HepG2 (cell line): ENCODE measurements around the gene FAM118A. TPM values are rescaled to one million over a fixed set of nuclear protein-coding genes. Genes with fewer than 3 reads are reported as not detected.

ENCODE experiments used
- CAMTA2 ChIP-seq: sonication (generic); formaldehyde crosslinking; IDR thresholded peaks from 2 replicates; pipeline ENCODE4 v1.4.0; 2020; ENCODE audit warnings: mild to moderate bottlenecking, missing genetic modification reagents, borderline replicate concordance
- CEBPB ChIP-seq: IDR thresholded peaks from 2 replicates; pipeline ENCODE4 v1.6.1; 2011; ENCODE audit warnings: low read depth, low read length, improper control_type of control experiment, borderline replicate concordance
- ELK4 ChIP-seq: sonication (generic); formaldehyde crosslinking; IDR thresholded peaks from 2 replicates; pipeline ENCODE4 v1.9.0; 2021; ENCODE audit warnings: missing genetic modification reagents, borderline replicate concordance
- FOXO1 ChIP-seq: sonication (generic); formaldehyde crosslinking; IDR thresholded peaks from 2 replicates; pipeline ENCODE4 v1.4.0; 2020; ENCODE audit warnings: missing genetic modification reagents
- GATAD2A ChIP-seq: IDR thresholded peaks from 2 replicates; pipeline ENCODE4 v1.6.1; 2016
- MEIS2 ChIP-seq: sonication (generic); formaldehyde crosslinking; IDR thresholded peaks from 2 replicates; pipeline ENCODE4 v1.9.0; 2021; ENCODE audit warnings: mild to moderate bottlenecking, missing genetic modification reagents
- MXD1 ChIP-seq: sonication (generic); formaldehyde crosslinking; IDR thresholded peaks from 2 replicates; pipeline ENCODE4 v1.4.0; 2020; ENCODE audit warnings: mild to moderate bottlenecking, missing genetic modification reagents
- NR0B2 ChIP-seq: sonication (generic); formaldehyde crosslinking; IDR thresholded peaks from 2 replicates; pipeline ENCODE4 v1.4.0; 2020; ENCODE audit warnings: mild to moderate bottlenecking, missing genetic modification reagents
- TERF1 ChIP-seq: sonication (generic); formaldehyde crosslinking; IDR thresholded peaks from 2 replicates; pipeline ENCODE4 v1.8.0; 2022; ENCODE audit warnings: mild to moderate bottlenecking, missing genetic modification reagents, moderate library complexity
- ZBTB25 ChIP-seq: IDR thresholded peaks from 2 replicates; pipeline ENCODE4 v1.6.1; 2018; ENCODE audit warnings: missing genetic modification reagents
- ZBTB37 ChIP-seq: sonication (generic); formaldehyde crosslinking; IDR thresholded peaks from 2 replicates; pipeline ENCODE4 v1.4.0; 2020; ENCODE audit warnings: mild to moderate bottlenecking, missing genetic modification reagents
- ZBTB39 ChIP-seq: sonication (generic); formaldehyde crosslinking; IDR thresholded peaks from 2 replicates; pipeline ENCODE4 v1.5.0; 2020; ENCODE audit warnings: missing genetic modification reagents
- ZFP36 ChIP-seq: fragments of 150-350 bp; IDR thresholded peaks from 2 replicates; pipeline ENCODE4 v1.6.1; 2018; ENCODE audit warnings: borderline replicate concordance, low read length, low read depth; ENCODE audit not compliant: partially characterized antibody
- ZNF160 ChIP-seq: sonication (generic); formaldehyde crosslinking; IDR thresholded peaks from 2 replicates; pipeline ENCODE4 v1.8.0; 2022; ENCODE audit warnings: mild to moderate bottlenecking, inconsistent platforms, missing genetic modification reagents
- ZNF234 ChIP-seq: sonication (generic); formaldehyde crosslinking; conservative IDR thresholded peaks from 2 replicates; pipeline ENCODE4 v1.5.1; 2020; ENCODE audit warnings: mild to moderate bottlenecking, missing genetic modification reagents
- ZNF280D ChIP-seq: sonication (generic); formaldehyde crosslinking; IDR thresholded peaks from 2 replicates; pipeline ENCODE4 v1.5.1; 2020; ENCODE audit warnings: mild to moderate bottlenecking, missing genetic modification reagents
- ZNF570 ChIP-seq: sonication (generic); formaldehyde crosslinking; IDR thresholded peaks from 2 replicates; pipeline ENCODE4 v1.4.0; 2020; ENCODE audit warnings: mild to moderate bottlenecking, missing genetic modification reagents, borderline replicate concordance
- ZNF878 ChIP-seq: sonication (generic); formaldehyde crosslinking; IDR thresholded peaks from 2 replicates; pipeline ENCODE4 v1.8.1; 2023; ENCODE audit warnings: mild to moderate bottlenecking, missing genetic modification reagents, moderate library complexity
- polyA plus RNA-seq, 8 experiments: library from polyadenylated mRNA; depleted of rRNA in 3 of 8; stranded (reverse) in 7 of 8; unstranded in 1 of 8; fragments of >200 nt; fragmentation: Illumina TruSeq in 4 of 8; extraction: Trizol in 4 of 8; gene quantifications; 2 replicates each; pipeline versions ENCODE4 v1.2.1 to v1.2.3, GENCODE V29; 2011 to 2016; ENCODE audit warnings: low read depth in 4 of 8, missing spikeins in 1 of 8, mixed read lengths in 1 of 8; ENCODE audit not compliant: insufficient read depth in 1 of 8
- total RNA-seq, 5 experiments: library from RNA; depleted of rRNA; stranded (reverse); fragments of >200 nt; fragmentation: Illumina TruSeq; extraction: Trizol; gene quantifications; 2 replicates each; pipeline ENCODE4 v1.2.3, GENCODE V29; 2016; ENCODE audit warnings: low read depth in 1 of 5

The FAM118A gene
- total and polyA plus RNA-seq, 2 of the 13 experiments (the other 11 are each of a cell fraction or from before 2014, with no cell fraction given): 36.7 to 48.2 TPM

- TF ChIP-seq CEBPB (no peak), TERF1 (CRISPR knock-in tag) (no peak), CAMTA2 (CRISPR knock-in tag) (0 out of 2 replicates have a peak, but pooled peaks have one; percentile 27), ZBTB37 (CRISPR knock-in tag) (peak; percentile 81; the same call in 1 of the 2 replicates), GATAD2A (CRISPR knock-in tag) (peak; percentile 59), ZNF280D (no peak), MXD1 (CRISPR knock-in tag) (no peak), ZNF878 (no peak), ZBTB39 (CRISPR knock-in tag) (no peak), NR0B2 (CRISPR knock-in tag) (no peak), ZNF234 (no peak), ZBTB25 (no peak), ELK4 (no peak), ZNF160 (0 out of 2 replicates have a peak, but pooled peaks have one; percentile 12), ZNF570 (CRISPR knock-in tag) (no peak), MEIS2 (no peak), ZFP36 (no peak), FOXO1 (CRISPR knock-in tag) (0 out of 2 replicates have a peak, but pooled peaks have one; percentile 6)
Observed at GRCh38 chr22:45272498-45272897, 37.2 kb upstream of the FAM118A start (continued).
